ENCODE measurements around the gene GSTK1. TPM values are rescaled to one million over a fixed set of nuclear protein-coding genes. Genes with fewer than 3 reads are reported as not detected.
"Not testable (repeated sequence)": the region's sequence is repeated elsewhere in the genome, so short reads cannot be mapped to it uniquely, and the experiment has no call there.

Gene GSTK1
- total and polyA plus RNA-seq, 2 of the 8 experiments (the other 6 are each of a cell fraction or from before 2014, with no cell fraction given), result 25.5 to 32.5 TPM

GRCh38 chr7:143261901-143262300 lies 1.3 kb upstream of the GSTK1 start (continued):
- TF ChIP-seq CHD1 (IDR thresholded peaks at IDR 0.05; ENCODE audit: low read depth, low read length), result no peak

GRCh38 chr7:143264196-143264568 lies 941 bp downstream of the GSTK1 start:
- not testable (repeated sequence) for FAIRE-seq; H2BK120ac ChIP-seq (replicated peaks; ENCODE audit: low read depth, low read length); H2AK5ac ChIP-seq (ENCODE audit: low read depth, low read length); DNase-seq (ENCODE audit: low read depth in 1 of 2, low spot score in 2 of 2); H2AFZ ChIP-seq (ENCODE audit: low read length); H3K18ac ChIP-seq (ENCODE audit: extremely low read depth, low read length); H3K27me3 ChIP-seq (replicated peaks in 1 of 4; ENCODE audit: control insufficient read depth in 3 of 4, extremely low read depth in 1 of 4, insufficient read depth in 3 of 4, low read length in 3 of 4); H3K4me1 ChIP-seq (replicated peaks in 1 of 4; ENCODE audit: control insufficient read depth in 3 of 4, insufficient read depth in 4 of 4, low read length in 3 of 4); H3K23ac ChIP-seq (ENCODE audit: insufficient read length); H3K9ac ChIP-seq (replicated peaks in 1 of 4; ENCODE audit: extremely low read depth in 1 of 4, low read depth in 3 of 4, low read length in 3 of 4); H3K56ac ChIP-seq (replicated peaks; ENCODE audit: insufficient read length, low read depth, low read length); H3K79me1 ChIP-seq (ENCODE audit: low read depth, low read length); H3K36me3 ChIP-seq (ENCODE audit: control insufficient read depth in 2 of 4, insufficient read depth in 4 of 4, low read length in 3 of 4); H2BK5ac ChIP-seq (ENCODE audit: low read depth, low read length); H4K5ac ChIP-seq (ENCODE audit: insufficient read length, low read depth, low read length); H3K14ac ChIP-seq (ENCODE audit: insufficient read length); H4K91ac ChIP-seq (replicated peaks; ENCODE audit: insufficient read length, low read length); H2BK20ac ChIP-seq (ENCODE audit: low read length); H3K9me3 ChIP-seq (ENCODE audit: insufficient read depth in 2 of 2, low read depth in 1 of 2, low read length in 1 of 2); H3K27ac ChIP-seq (ENCODE audit: low read depth, low read length); H3K4ac ChIP-seq (replicated peaks; ENCODE audit: insufficient read length, low read depth, low read length); H4K20me1 ChIP-seq (replicated peaks in 1 of 2; ENCODE audit: control insufficient read depth in 1 of 2, insufficient read depth in 2 of 2, low read length in 2 of 2); H3K79me2 ChIP-seq (ENCODE audit: control insufficient read depth in 1 of 2, insufficient read depth in 2 of 2, low read length in 2 of 2); H2BK12ac ChIP-seq (ENCODE audit: low read depth, low read length); H2BK15ac ChIP-seq (ENCODE audit: low read length); H4K8ac ChIP-seq (ENCODE audit: extremely low read depth, insufficient read depth, low read length); H3K23me2 ChIP-seq (ENCODE audit: low read depth, low read length)
- H3K4me2 ChIP-seq (ENCODE audit: insufficient read depth in 1 of 2, low read depth in 2 of 2, low read length in 2 of 2), result peak overlapping the region; percentile 80 to 92
- ChIA-PET POLR2A (ENCODE audit: partially characterized antibody) (interaction anchor here (1.1 to 2.4 kb wide), 3 partner anchors 16 to 24 kb away, joined by 3 to 8 read pairs (median 6); partner anchors contain the start of gene CASP2), CTCF (ENCODE audit: partially characterized antibody) (interaction anchor here (0.6 to 3.5 kb wide), 11 partner anchors 9 to 803 kb away, joined by 3 to 20 read pairs (median 3); no protein-coding TSS in a partner anchor)
- peak overlapping the region in 1 of 4 experiments; percentile 89; a peak in 2 of 8 replicates for H3K4me3 ChIP-seq (ENCODE audit: extremely low read depth in 1 of 4, insufficient read depth in 2 of 4, low read depth in 3 of 4, low read length in 4 of 4)
- WGBS, 2 experiments (ENCODE audit: extremely low coverage in 1 of 2, insufficient coverage in 1 of 2, insufficient read length in 1 of 2, insufficient replicate concordance in 2 of 2, low coverage in 1 of 2, low lambda C conversion rate in 2 of 2, missing lambda C conversion rate in 1 of 2), result 90% methylated on average over 14 of the region's 15 CpGs; no CpG with 5 or more reads in 1 of the 2 experiments
